ENCODE results near the gene MAP3K14.

MAP3K14 gene

DNA sequence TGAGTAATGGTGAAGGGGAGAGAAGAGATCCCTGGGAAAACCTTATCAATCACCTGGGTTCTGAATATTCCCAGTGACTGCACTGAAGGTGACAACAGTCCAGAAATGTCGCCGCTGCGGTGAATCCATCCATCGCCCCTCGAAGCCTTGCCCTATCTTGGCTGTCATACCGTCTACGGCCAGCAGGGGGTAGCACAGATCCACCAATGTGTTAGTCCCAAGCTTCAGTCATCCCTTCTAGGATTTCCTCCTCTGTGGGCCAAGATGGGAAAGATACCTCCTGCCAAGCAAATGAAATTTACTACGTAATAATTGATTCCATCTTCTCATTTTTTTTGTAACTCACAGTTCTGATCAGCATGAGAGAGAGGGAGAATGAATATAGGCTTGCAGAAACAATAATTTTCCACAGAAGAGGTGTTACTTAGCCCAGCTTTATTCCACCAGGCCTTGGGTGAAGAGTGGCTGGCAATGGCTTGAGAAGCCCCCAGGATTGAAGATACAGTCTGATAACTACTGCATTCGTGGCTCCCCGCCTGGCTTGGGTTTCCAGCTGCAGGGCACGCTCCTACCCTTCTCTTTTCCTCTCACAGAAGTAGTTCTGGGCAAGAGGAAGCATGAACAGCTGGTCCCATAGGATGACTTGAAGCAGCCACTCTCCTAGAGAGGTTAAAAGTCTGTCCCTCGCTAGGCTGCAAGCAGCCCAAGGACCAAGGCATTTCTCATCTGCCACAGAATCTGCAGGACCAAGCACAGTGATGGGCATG is 97.7 kb downstream of the MAP3K14 start:
- peak; percentile 21 to 33 for ATAC-seq

Data from activated CD4-positive, CD25-positive, alpha-beta regulatory T cell treated with anti-CD3 and anti-CD28 coated beads, Interleukin-2, amount 50 U/mL, for 24 hours (primary cell).